MM.1S (cell line): Measurements from ENCODE around the gene HEPACAM2.

Source experiments
- DNase-seq: peaks from one replicate; pipeline ENCODE4 v3.0.0-alpha.2; 2015
- H2AFZ ChIP-seq: fragments of 300-600 bp; sonication (generic); 2 replicates; pipeline ENCODE4 v1.6.0; 2016; ENCODE audit warnings: antibody characterized with exemption, low read length
- H3F3A ChIP-seq: fragments of 300-600 bp; sonication (generic); 2 replicates; pipeline ENCODE4 v1.6.1; 2016; ENCODE audit warnings: mild to moderate bottlenecking, antibody characterized with exemption, low read length, moderate library complexity, mixed read lengths; ENCODE audit not compliant: insufficient read depth
- H3K27ac ChIP-seq: fragments of 300-600 bp; sonication (generic); 2 replicates; pipeline ENCODE4 v1.5.1; 2016; ENCODE audit warnings: mild to moderate bottlenecking, low read length
- H3K27me3 ChIP-seq: fragments of 300-600 bp; sonication (generic); replicated peaks from 2 replicates; pipeline ENCODE4 v1.6.0; 2016; ENCODE audit warnings: low read length; ENCODE audit not compliant: insufficient read depth
- H3K36me3 ChIP-seq: fragments of 300-600 bp; sonication (generic); replicated peaks from 2 replicates; pipeline ENCODE4 v1.6.1; 2016; ENCODE audit warnings: mild to moderate bottlenecking, low read length, mixed read lengths; ENCODE audit not compliant: insufficient read depth
- H3K4me1 ChIP-seq: fragments of 300-600 bp; sonication (generic); 2 replicates; pipeline ENCODE4 v1.6.1; 2016; ENCODE audit warnings: low read length, mixed read lengths
- H3K4me2 ChIP-seq: fragments of 300-600 bp; sonication (generic); 2 replicates; pipeline ENCODE4 v1.6.0; 2016; ENCODE audit warnings: low read depth, low read length
- H3K4me3 ChIP-seq: fragments of 300-600 bp; sonication (generic); 2 replicates; pipeline ENCODE4 v1.5.1; 2016; ENCODE audit warnings: low read length, mixed read lengths
- H3K79me2 ChIP-seq: fragments of 300-600 bp; sonication (generic); 2 replicates; pipeline ENCODE4 v1.6.1; 2016; ENCODE audit warnings: mixed run types, low read length, mixed read lengths
- H3K9ac ChIP-seq: fragments of 300-600 bp; sonication (generic); 2 replicates; pipeline ENCODE4 v1.6.1; 2016; ENCODE audit warnings: low read length, mixed read lengths
- H3K9me2 ChIP-seq: fragments of 300-600 bp; sonication (generic); replicated peaks from 2 replicates; pipeline ENCODE4 v1.6.1; 2016; ENCODE audit warnings: mild to moderate bottlenecking, low read length, mixed read lengths; ENCODE audit not compliant: insufficient read depth
- H3K9me3 ChIP-seq: fragments of 300-600 bp; sonication (generic); replicated peaks from 2 replicates; pipeline ENCODE4 v1.6.1; 2016; ENCODE audit warnings: mild to moderate bottlenecking, low read length, mixed read lengths; ENCODE audit not compliant: insufficient read depth
- H4K20me1 ChIP-seq: fragments of 300-600 bp; sonication (generic); 2 replicates; pipeline ENCODE4 v1.6.1; 2016; ENCODE audit warnings: mild to moderate bottlenecking, low read length, moderate library complexity, mixed read lengths; ENCODE audit not compliant: insufficient read depth
- CTCF ChIP-seq: fragments of 300-600 bp; sonication (generic); IDR thresholded peaks from 2 replicates; pipeline ENCODE4 v1.5.1; 2016; ENCODE audit warnings: antibody characterized with exemption, low read length, mixed read lengths
- EZH2 ChIP-seq: fragments of 300-600 bp; sonication (generic); optimal IDR thresholded peaks from 2 replicates; pipeline ENCODE3; 2017; ENCODE audit warnings: low read depth, mild to moderate bottlenecking, antibody characterized with exemption, low read length, mixed read lengths
- EZH2phosphoT487 ChIP-seq: fragments of 300-600 bp; sonication (generic); IDR thresholded peaks from 2 replicates; pipeline ENCODE4 v1.6.1; 2018; ENCODE audit warnings: antibody characterized with exemption, low read length

HEPACAM2 gene

GRCh38 chr7:93172683-93173082 lies 53.6 kb downstream of the HEPACAM2 start:
- Histone ChIP-seq H3K9me2 (no peaks in the 10 kb centered on the region), H4K20me1 (no peaks in the 10 kb centered on the region), H3K4me2 (no peak overlapping the region), H3F3A (no peaks in the 10 kb centered on the region), H3K36me3 (no peaks in the 10 kb centered on the region), H3K27ac (no peak overlapping the region), H3K9me3 (0 out of 2 replicates have a peak, but pooled peaks cover 5% of the 10 kb centered on the region), H3K27me3 (no peaks in the 10 kb centered on the region), H3K79me2 (no peaks in the 10 kb centered on the region), H3K9ac (no peak overlapping the region), H3K4me3 (no peak overlapping the region), H2AFZ (no peak overlapping the region), H3K4me1 (no peaks in the 10 kb centered on the region)
- TF ChIP-seq CTCF, result no peak
- TF ChIP-seq EZH2, result no peak
- no peak for DNase-seq

- Histone ChIP-seq H3K4me2 (no peak overlapping the region), H3K4me1 (no peaks in the 10 kb centered on the region), H3K27me3 (no peaks in the 10 kb centered on the region), H3K9ac (no peak overlapping the region), H3K9me3 (0 out of 2 replicates have a peak, but pooled peaks cover 5% of the 10 kb centered on the region), H3K4me3 (no peak overlapping the region), H4K20me1 (no peaks in the 10 kb centered on the region), H3K27ac (no peak overlapping the region), H3K36me3 (no peaks in the 10 kb centered on the region), H3F3A (no peaks in the 10 kb centered on the region), H3K79me2 (no peaks in the 10 kb centered on the region), H2AFZ (no peak overlapping the region), H3K9me2 (no peaks in the 10 kb centered on the region)
- no peak for DNase-seq
- TF ChIP-seq EZH2phosphoT487 (no peak), CTCF (no peak), EZH2 (no peak)
Observed at GRCh38 chr7:93171606-93172226, 54.6 kb downstream of the HEPACAM2 start.

- H3K9me3 ChIP-seq, result no peaks in the 10 kb centered on the region
- peaks cover 24% of the 10 kb centered on the region for H3K4me1 ChIP-seq
- no peaks in the 10 kb centered on the region for H3K36me3 ChIP-seq
- H4K20me1 ChIP-seq, result no peaks in the 10 kb centered on the region
- no peaks in the 10 kb centered on the region for H3K27me3 ChIP-seq
- peak overlapping the region; percentile 12; the same call in 1 of the 2 replicates for H3K9ac ChIP-seq
- no peak overlapping the region; the same call in 1 of the 2 replicates for H2AFZ ChIP-seq
- H3K4me3 ChIP-seq, result no peak overlapping the region
- no peaks in the 10 kb centered on the region for H3K79me2 ChIP-seq
- peak; percentile 98 for DNase-seq
- TF ChIP-seq CTCF (no peak), EZH2phosphoT487 (no peak), EZH2 (no peak)
- no peaks in the 10 kb centered on the region for H3K9me2 ChIP-seq
- H3F3A ChIP-seq, result peaks cover 18% of the 10 kb centered on the region
- peak overlapping the region; percentile 81 for H3K27ac ChIP-seq
- peak overlapping the region; percentile 64 for H3K4me2 ChIP-seq
Observed at GRCh38 chr7:93165447-93165846, 60.8 kb downstream of the HEPACAM2 start.
